Pancreas (tissue), 10 donors: Measurements from ENCODE around the gene RHCG. TPM values are rescaled to one million over a fixed set of nuclear protein-coding genes. Genes with fewer than 3 reads are reported as not detected.
A peak's percentile ranks its signal among the peaks of the same experiment; 100 is the strongest.
"Not testable (repeated sequence)": the region's sequence is repeated elsewhere in the genome, so short reads cannot be mapped to it uniquely, and the experiment has no call there.

ENCODE experiments used
- ATAC-seq, 4 donors: fragments of 200-7000 bp; cut with Tn5 transposase; one replicate each; pipeline versions ENCODE4 v1.8.0 to v1.9.1; 2020; ENCODE audit warnings: mild to moderate bottlenecking in 4 of 4, moderate library complexity in 4 of 4
- DNase-seq, 6 donors: peaks; one replicate each; pipeline ENCODE4 v3.0.0-alpha.2; 2020
- FAIRE-seq: peaks from 2 replicates; lab custom pipeline; 2012; peaks lifted over from hg19 to GRCh38; lab: Jason Lieb, UNC
- H3K27ac ChIP-seq, 4 donors: fragments of 200-600 bp; sonication (generic); 1 replicate in 3 of 4; 2 replicates in 1 of 4; pipeline versions ENCODE4 v1.5.0 to v1.8.0; 2020
- H3K27me3 ChIP-seq, 4 donors: fragments of 200-600 bp; one replicate each; pipeline ENCODE4 v1.8.0; 2021
- H3K36me3 ChIP-seq, 3 donors: fragments of 200-600 bp; sonication (generic) in 1 of 3; one replicate each; pipeline versions ENCODE4 v1.5.0 to v1.8.0; 2020 to 2021
- H3K4me1 ChIP-seq, 3 donors: fragments of 200-600 bp; one replicate each; pipeline ENCODE4 v1.8.0; 2021
- H3K4me3 ChIP-seq, 4 donors: fragments of 200-600 bp; sonication (generic) in 2 of 4; one replicate each; pipeline versions ENCODE4 v1.5.0 to v1.8.0; 2020 to 2021
- H3K9me3 ChIP-seq, 4 donors: fragments of 200-600 bp; one replicate each; pipeline ENCODE4 v1.8.0; 2021
- CTCF ChIP-seq, 4 donors: fragments of 200-600 bp; sonication (generic) in 3 of 4; IDR thresholded peaks; one replicate each; pipeline versions ENCODE4 v1.5.0 to v1.8.0; 2021; ENCODE audit warnings: antibody characterized with exemption in 4 of 4
- WGBS, 2 donors: extraction: QIAGEN DNeasy Blood & Tissue Kit; methylation state at CpG; one replicate each; pipeline ENCODE4 v1.1.7; 2013; 5-methylcytosine and 5-hydroxymethylcytosine counted together
- intact Hi-C, 3 donors: fragments of 100-400 bp; cut with DNase I; formaldehyde crosslinking; loops; one replicate each; pipeline versions ENCODE4 v1.11.1 to v1.14.2; 2022
- polyA plus RNA-seq, 2 donors: library from polyadenylated mRNA; stranded (reverse); fragments of 200-250 nt; gene quantifications; one replicate each; pipeline ENCODE4 v1.2.3, GENCODE V29; 2013
- total RNA-seq, 6 donors: library from RNA; stranded (reverse); fragmentation: NEBNext Ultra II Directional in 4 of 6; extraction: Animal tissue kit (Norgen Biotek cat#: 25700) in 4 of 6; gene quantifications; one replicate each; pipeline versions ENCODE4 v1.2.1 to v1.2.4, GENCODE V29; 2021 to 2023
- donor health status: healthy with polysubstance abuse.
- donor health status: DM: no; HTN: no; CAD: no; lungs with moderate emphysema.
- donor health status: DM: no; HTN: no; CAD: no.
- donor health status: control.
- donor health status: control.
- donor health status: Bipolar disorder and iron deficiency.
- donor health status: DM: yes; HTN: yes; CAD: no.
- donor health status: DM: no; HTN: no; CAD: no.
- donor health status: DM: no; HTN: no; CAD: no.
- donor health status: DM: yes; HTN: yes; CAD: no.

The RHCG gene
- total and polyA plus RNA-seq, 8 donors, result 0.12 to 0.92 (median 0.73) TPM

- peaks cover 0 to 5% (median 0%) of the 10 kb centered on the region in 3 donors for H3K36me3 ChIP-seq
- H3K27me3 ChIP-seq, result no peaks in the 10 kb centered on the region
- FAIRE-seq (no peak), DNase-seq (peak in 1 of 6 donors; percentile 43), ATAC-seq (no peak)
- intact Hi-C loops, result no loop called here
- no peak overlapping the region for H3K27ac ChIP-seq
- no peak overlapping the region for H3K4me3 ChIP-seq
- no peaks in the 10 kb centered on the region for H3K9me3 ChIP-seq
- no peaks in the 10 kb centered on the region for H3K4me1 ChIP-seq
- no peak for TF ChIP-seq CTCF (IDR thresholded peaks at IDR 0.05)
- WGBS, 2 donors, result 50 to 65% methylated on average over 6 of the region's 6 CpGs
These were observed 20.7 kb downstream of the RHCG start for GRCh38 chr15:89475661-89476060.

- TF ChIP-seq CTCF (IDR thresholded peaks at IDR 0.05), result peak in 2 of 4 donors; percentile 51 to 53
- DNase-seq, result peak in 5 of 6 donors; percentile 48 to 82 (median 73)
- intact Hi-C loops, result no loop called here
- H3K27ac ChIP-seq, result no peak overlapping the region
- no peaks in the 10 kb centered on the region for H3K36me3 ChIP-seq
- no peak for FAIRE-seq
- H3K9me3 ChIP-seq, result no peaks in the 10 kb centered on the region
- no peak overlapping the region for H3K4me3 ChIP-seq
- WGBS, 2 donors, result 7 to 10% methylated on average over 7 of the region's 7 CpGs
- H3K27me3 ChIP-seq, result no peaks in the 10 kb centered on the region
- H3K4me1 ChIP-seq, result peaks cover 0 to 4% (median 0%) of the 10 kb centered on the region in 3 donors
- peak; percentile 67 to 87 (median 78) for ATAC-seq
These were observed 23.6 kb downstream of the RHCG start for GRCh38 chr15:89472785-89473256.

- 44 to 54% methylated on average over 15 of the region's 15 CpGs for WGBS, 2 donors
- Histone ChIP-seq H3K27me3 (no peaks in the 10 kb centered on the region), H3K36me3 (no peaks in the 10 kb centered on the region), H3K27ac (no peak overlapping the region), H3K4me1 (peaks cover 0 to 10% (median 0%) of the 10 kb centered on the region in 3 donors), H3K9me3 (no peaks in the 10 kb centered on the region), H3K4me3 (no peak overlapping the region)
- ATAC-seq, result peak in 1 of 4 donors; percentile 46
- intact Hi-C loops, result no loop called here
- TF ChIP-seq CTCF (IDR thresholded peaks at IDR 0.05), result no peak
- peak in 1 of 6 donors; percentile 38 for DNase-seq
- no peak for FAIRE-seq
These were observed 26.8 kb downstream of the RHCG start for GRCh38 chr15:89469426-89470096.

GRCh38 chr15:89468813-89469212, 27.6 kb downstream of the RHCG start:
- H3K4me3 ChIP-seq, FAIRE-seq, H3K36me3 ChIP-seq, H3K9me3 ChIP-seq, H3K27me3 ChIP-seq, DNase-seq, intact Hi-C loops, H3K27ac ChIP-seq, ATAC-seq: not testable (repeated sequence)
- peaks cover 0 to 10% (median 0%) of the 10 kb centered on the region in 3 donors for H3K4me1 ChIP-seq
- 2 to 4% methylated on average over 1 of the region's 1 CpG for WGBS, 2 donors

GRCh38 chr15:89463113-89463512, 33.3 kb downstream of the RHCG start:
- peak overlapping the region; percentile 28 to 80 (median 54) for H3K27ac ChIP-seq
- peak in 3 of 6 donors; percentile 38 to 60 (median 44) for DNase-seq
- no peak for FAIRE-seq
- intact Hi-C loops, result no loop called here
- H3K9me3 ChIP-seq, result no peaks in the 10 kb centered on the region
- peaks cover 3 to 20% (median 9%) of the 10 kb centered on the region in 3 donors for H3K4me1 ChIP-seq
- WGBS, 2 donors, result 41 to 50% methylated on average over 8 of the region's 8 CpGs
- peak overlapping the region; percentile 29 to 48 (median 35) for H3K4me3 ChIP-seq
- no peaks in the 10 kb centered on the region for H3K36me3 ChIP-seq
- ATAC-seq, result peak; percentile 35 to 50 (median 46)
- H3K27me3 ChIP-seq, result no peaks in the 10 kb centered on the region
- TF ChIP-seq CTCF (IDR thresholded peaks at IDR 0.05), result no peak
